HL-60 (cell line): ENCODE data around the gene KCNJ16.

ENCODE experiments used
- DNase-seq, 2 experiments: peaks; one replicate each; pipeline ENCODE4 v3.0.0-alpha.2; 2010 to 2020; ENCODE audit warnings: low read depth in 1 of 2, low spot score in 1 of 2
- H3K27ac ChIP-seq: fragments of 250-450 bp; sonication (Bioruptor Pico); replicated peaks from 2 replicates; pipeline ENCODE4 v1.5.1; 2020; ENCODE audit warnings: mild to moderate bottlenecking, moderate library complexity
- H3K27me3 ChIP-seq: fragments of 250-450 bp; sonication (Bioruptor Pico); 2 replicates; pipeline ENCODE4 v1.5.1; 2021; ENCODE audit warnings: mild to moderate bottlenecking, moderate library complexity; ENCODE audit not compliant: insufficient read depth, poor library complexity, severe bottlenecking
- H3K4me3 ChIP-seq: replicated peaks from 2 replicates; pipeline ENCODE4 v1.5.1; 2011; ENCODE audit warnings: mild to moderate bottlenecking, control low read depth, low read length; ENCODE audit not compliant: insufficient read depth
- GABPA ChIP-seq: IDR thresholded peaks from 2 replicates; pipeline ENCODE4 v1.6.1; 2012; ENCODE audit warnings: low read depth
- POLR2AphosphoS5 ChIP-seq: IDR thresholded peaks from 2 replicates; pipeline ENCODE4 v1.6.1; 2012; ENCODE audit warnings: low read depth
- SPI1 ChIP-seq: IDR thresholded peaks from 2 replicates; pipeline ENCODE4 v1.6.1; 2012; ENCODE audit warnings: low read depth, mild to moderate bottlenecking, borderline replicate concordance
- TF ChIP-seq, protein P1 (sequence below): IDR thresholded peaks from one replicate; pipeline ENCODE4 v1.5.1; 2011; ENCODE audit warnings: low read length, control low read depth, inconsistent platforms; ENCODE audit not compliant: insufficient read depth
- TF ChIP-seq, protein P2 (sequence below): IDR thresholded peaks from 2 replicates; pipeline ENCODE4 v1.6.1; 2012; ENCODE audit warnings: low read depth; ENCODE audit not compliant: insufficient replicate concordance

Gene KCNJ16

DNA sequence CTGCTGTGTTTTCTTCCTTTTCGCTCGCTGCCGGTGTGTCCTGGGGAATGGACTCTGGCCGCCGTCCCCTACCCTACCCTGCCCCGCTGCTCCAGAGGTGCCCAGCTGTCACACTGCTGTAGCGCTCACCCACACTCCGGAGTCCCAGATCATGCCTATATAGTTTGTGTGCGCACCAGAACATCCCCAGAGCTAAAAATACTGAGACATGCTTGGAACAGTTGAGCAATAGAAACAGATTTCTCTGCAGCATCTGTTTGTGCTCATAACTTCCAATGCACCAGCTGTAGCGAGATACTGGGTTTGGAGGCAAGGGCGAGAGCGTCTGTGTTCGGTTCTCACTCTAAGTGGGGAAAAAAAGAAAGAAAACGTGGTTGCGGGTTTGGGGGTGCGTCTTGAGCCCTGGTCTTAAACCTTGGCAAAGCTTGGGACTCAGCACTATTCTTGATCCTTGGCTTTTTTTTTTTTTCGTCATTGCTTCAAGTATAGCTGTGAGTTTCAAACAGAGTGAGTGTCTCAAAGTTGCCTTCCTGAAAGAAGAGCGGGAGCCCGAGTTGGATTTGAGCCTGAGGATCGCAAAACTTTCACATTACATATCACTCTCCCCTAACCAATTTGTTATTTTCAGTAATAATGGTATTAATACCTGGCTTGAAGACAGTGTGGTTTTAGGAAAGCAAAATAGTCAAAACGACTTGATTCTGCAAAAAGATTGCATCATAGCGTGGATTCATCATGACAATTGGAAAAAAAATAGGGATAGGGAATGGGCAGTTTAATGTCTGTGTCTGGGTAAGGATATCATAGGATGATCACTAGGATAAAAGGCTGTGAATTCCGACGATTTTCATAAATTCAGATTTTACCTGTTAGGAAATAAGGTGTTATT is 94.9 kb downstream of the KCNJ16 start:
- peak overlapping the region; percentile 55 for H3K27ac ChIP-seq
- DNase-seq: peak; percentile 33 to 36
- H3K27me3 ChIP-seq: no peaks in the 10 kb centered on the region
- TF ChIP-seq, protein P1, sequence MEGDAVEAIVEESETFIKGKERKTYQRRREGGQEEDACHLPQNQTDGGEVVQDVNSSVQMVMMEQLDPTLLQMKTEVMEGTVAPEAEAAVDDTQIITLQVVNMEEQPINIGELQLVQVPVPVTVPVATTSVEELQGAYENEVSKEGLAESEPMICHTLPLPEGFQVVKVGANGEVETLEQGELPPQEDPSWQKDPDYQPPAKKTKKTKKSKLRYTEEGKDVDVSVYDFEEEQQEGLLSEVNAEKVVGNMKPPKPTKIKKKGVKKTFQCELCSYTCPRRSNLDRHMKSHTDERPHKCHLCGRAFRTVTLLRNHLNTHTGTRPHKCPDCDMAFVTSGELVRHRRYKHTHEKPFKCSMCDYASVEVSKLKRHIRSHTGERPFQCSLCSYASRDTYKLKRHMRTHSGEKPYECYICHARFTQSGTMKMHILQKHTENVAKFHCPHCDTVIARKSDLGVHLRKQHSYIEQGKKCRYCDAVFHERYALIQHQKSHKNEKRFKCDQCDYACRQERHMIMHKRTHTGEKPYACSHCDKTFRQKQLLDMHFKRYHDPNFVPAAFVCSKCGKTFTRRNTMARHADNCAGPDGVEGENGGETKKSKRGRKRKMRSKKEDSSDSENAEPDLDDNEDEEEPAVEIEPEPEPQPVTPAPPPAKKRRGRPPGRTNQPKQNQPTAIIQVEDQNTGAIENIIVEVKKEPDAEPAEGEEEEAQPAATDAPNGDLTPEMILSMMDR: no peak
- TF ChIP-seq POLR2AphosphoS5: peak; percentile 11; the same call in 1 of the 2 replicates
- no peak for TF ChIP-seq GABPA
- H3K4me3 ChIP-seq: peak overlapping the region; percentile 79

DNA sequence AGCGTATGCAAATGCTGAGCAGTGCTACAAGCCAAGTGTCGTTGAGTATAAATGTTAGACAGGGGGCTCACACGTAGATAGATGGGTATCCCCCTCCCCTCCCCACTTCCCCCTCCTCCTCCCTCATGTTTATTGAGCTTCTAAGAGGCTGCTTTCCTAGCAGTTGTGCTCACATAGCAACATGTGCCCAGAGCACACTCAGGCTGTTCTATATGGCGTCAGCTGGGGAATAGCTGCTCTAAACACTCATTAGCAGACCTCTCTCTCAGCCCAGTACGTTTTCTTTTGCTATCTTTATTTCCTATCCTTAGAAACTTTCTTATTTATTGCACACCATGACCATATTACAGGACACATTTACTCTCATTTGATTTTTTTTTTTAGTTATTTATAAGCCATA is 96.1 kb downstream of the KCNJ16 start:
- Histone ChIP-seq H3K27ac (no peak overlapping the region), H3K4me3 (no peak overlapping the region), H3K27me3 (no peaks in the 10 kb centered on the region)
- TF ChIP-seq, protein P1: no peak
- TF ChIP-seq, protein P2, sequence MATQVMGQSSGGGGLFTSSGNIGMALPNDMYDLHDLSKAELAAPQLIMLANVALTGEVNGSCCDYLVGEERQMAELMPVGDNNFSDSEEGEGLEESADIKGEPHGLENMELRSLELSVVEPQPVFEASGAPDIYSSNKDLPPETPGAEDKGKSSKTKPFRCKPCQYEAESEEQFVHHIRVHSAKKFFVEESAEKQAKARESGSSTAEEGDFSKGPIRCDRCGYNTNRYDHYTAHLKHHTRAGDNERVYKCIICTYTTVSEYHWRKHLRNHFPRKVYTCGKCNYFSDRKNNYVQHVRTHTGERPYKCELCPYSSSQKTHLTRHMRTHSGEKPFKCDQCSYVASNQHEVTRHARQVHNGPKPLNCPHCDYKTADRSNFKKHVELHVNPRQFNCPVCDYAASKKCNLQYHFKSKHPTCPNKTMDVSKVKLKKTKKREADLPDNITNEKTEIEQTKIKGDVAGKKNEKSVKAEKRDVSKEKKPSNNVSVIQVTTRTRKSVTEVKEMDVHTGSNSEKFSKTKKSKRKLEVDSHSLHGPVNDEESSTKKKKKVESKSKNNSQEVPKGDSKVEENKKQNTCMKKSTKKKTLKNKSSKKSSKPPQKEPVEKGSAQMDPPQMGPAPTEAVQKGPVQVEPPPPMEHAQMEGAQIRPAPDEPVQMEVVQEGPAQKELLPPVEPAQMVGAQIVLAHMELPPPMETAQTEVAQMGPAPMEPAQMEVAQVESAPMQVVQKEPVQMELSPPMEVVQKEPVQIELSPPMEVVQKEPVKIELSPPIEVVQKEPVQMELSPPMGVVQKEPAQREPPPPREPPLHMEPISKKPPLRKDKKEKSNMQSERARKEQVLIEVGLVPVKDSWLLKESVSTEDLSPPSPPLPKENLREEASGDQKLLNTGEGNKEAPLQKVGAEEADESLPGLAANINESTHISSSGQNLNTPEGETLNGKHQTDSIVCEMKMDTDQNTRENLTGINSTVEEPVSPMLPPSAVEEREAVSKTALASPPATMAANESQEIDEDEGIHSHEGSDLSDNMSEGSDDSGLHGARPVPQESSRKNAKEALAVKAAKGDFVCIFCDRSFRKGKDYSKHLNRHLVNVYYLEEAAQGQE: no peak
- no peak for TF ChIP-seq GABPA
- no peak for TF ChIP-seq SPI1
- no peak for TF ChIP-seq POLR2AphosphoS5
- DNase-seq: no peak

DNA sequence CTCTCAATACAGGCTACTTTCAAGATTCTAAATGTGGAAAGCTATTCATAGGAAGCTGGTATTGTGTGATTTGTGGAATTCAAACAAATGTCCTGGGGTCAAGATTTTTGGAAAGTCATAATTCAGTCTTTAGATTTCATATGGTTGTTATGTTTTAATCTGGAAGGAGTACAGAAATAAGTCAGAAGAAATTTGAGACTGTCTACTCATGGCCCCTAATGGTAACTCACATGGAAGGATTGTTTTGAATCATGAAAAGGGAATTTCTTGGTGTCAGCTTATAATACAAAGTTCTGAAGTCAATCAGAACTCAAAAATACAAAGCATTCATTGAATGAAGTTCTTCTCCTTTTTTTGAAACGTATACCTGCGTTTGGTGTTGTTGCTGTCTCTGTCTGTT is 97.4 kb downstream of the KCNJ16 start:
- no peak for DNase-seq
- no peak overlapping the region for H3K4me3 ChIP-seq
- no peak overlapping the region for H3K27ac ChIP-seq
- H3K27me3 ChIP-seq: no peaks in the 10 kb centered on the region
- TF ChIP-seq POLR2AphosphoS5 (no peak), GABPA (no peak), SPI1 (no peak)
- TF ChIP-seq, protein P1: no peak
- TF ChIP-seq, protein P2: no peak

DNA sequence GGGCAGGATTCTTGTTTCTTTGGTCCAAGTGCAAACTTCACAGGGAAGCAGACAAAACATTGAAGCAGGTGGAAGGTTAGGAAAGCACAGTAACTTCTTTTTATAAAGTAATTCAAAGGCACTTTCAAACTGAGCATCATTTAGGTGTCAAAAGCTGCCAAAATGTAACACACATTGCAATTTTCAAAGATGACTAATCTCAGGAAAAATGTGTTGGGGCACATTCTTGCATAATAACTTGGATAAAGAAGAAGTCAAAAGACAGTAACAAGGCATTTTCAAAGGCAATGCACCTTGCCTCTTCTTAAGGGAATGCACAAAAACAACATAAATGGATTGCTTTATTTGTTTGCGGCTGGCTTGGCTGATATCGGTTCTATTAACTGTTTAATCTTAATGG is 97.9 kb downstream of the KCNJ16 start:
- H3K4me3 ChIP-seq: no peak overlapping the region
- no peak overlapping the region for H3K27ac ChIP-seq
- TF ChIP-seq, protein P2: no peak
- TF ChIP-seq GABPA: no peak
- TF ChIP-seq POLR2AphosphoS5: no peak
- TF ChIP-seq, protein P1: no peak
- no peak for TF ChIP-seq SPI1
- H3K27me3 ChIP-seq: no peaks in the 10 kb centered on the region
- DNase-seq: peak; percentile 9 to 21
